SK-MEL-5 (cell line): ENCODE measurements around the gene RAC2. TPM values are rescaled to one million over a fixed set of nuclear protein-coding genes. Genes with fewer than 3 reads are reported as not detected.

Source experiments
- DNase-seq: peaks from one replicate; pipeline ENCODE4 v3.0.0-alpha.2; 2016; ENCODE audit warnings: low read depth, low spot score
- in situ Hi-C: cut with HindIII; loops from 2 replicates; pipeline ENCODE4 v1.10.0; 2016; ENCODE audit warnings: low sequenced_read_pairs, high pct_unique_total_duplicates, low pct_unique_long_range_greater_than_20kb
- polyA plus RNA-seq, 2 experiments: library from polyadenylated mRNA; depleted of rRNA; stranded (reverse); fragments of >200 nt; gene quantifications; 2 replicates each; pipeline ENCODE4 v1.2.3, GENCODE V29; 2015
- total RNA-seq: library from RNA; depleted of rRNA; stranded (reverse); fragments of >200 nt; shearing (Covaris generic); gene quantifications from 2 replicates; pipeline ENCODE4 v1.2.3, GENCODE V29; 2014; rRNA removed

Gene RAC2
- total RNA-seq, result not detected in 2 replicates
- 0.14 TPM in 1 of 2 replicates, not detected in the other for polyA plus RNA-seq (2015; cell fraction: cytosol; rRNA removed)
- polyA plus RNA-seq (2015; cell fraction: nucleus; rRNA removed), result not detected in 2 replicates

DNA sequence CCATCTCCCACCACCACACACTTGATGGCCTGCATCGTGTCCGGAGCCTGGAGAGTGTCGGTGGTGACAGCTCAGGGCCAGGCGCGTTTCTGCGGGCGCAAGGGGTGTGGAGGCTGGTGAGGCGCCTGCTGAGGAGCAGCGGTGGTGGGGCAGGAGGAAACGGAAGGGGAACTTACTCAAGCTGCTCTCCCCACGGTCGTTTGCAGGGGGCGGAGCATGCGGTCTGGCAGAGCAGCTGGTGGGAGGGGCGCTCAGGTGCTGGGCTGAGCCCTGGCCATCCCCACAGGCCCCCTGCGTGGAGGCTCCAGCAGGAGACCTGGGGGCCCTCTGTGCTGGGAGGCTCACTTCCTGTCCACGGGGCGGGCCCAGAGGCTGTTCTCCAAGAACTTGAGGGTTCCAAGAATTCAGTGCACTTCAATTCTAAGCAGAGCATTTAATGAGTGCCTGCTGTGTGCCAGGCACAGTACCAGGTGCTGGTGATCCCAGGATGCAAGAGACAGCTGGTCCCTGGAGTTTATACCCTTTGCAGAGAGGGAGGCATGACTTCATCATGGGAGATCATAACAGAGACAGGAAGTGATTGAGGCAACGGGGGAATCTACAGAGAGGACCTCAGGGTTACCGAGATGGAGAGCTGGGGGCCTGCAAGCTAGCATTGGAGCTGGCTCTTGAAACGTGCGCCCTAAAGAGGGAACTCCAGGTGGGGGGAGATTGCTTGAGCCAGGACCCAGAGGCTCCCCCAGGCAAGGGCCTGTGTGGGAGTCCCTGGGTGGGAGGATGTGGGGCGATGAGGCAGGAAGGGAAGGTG, at the start of gene RAC2:
Gene RAC2, minus strand, starts transcription at position 156 of the 808 bp plus-strand sequence. Its CDS starts 121 bp downstream, at position 35.
- in situ Hi-C loops, result no loop called here
- DNase-seq, result no peak

DNA sequence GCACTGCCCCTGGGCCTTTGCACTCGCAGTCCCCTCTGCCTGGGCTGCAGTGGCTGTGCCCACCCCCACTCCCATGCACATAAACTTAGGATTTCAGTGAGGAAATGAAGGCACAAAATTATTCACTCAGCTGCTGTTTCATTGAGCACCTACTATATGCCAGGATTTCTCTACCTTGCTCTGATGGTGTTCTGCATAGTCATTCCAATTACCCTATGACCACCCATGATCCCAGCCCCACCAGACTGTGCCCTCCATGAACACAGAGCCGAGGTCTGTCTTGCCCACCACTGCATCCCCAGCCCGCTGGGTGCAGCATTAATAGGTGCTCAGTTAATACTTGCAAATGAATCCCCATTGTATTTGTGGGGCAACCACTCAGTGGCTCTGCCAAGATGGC, 49.1 kb upstream of the RAC2 start:
- no peak for DNase-seq
- in situ Hi-C loops, result no loop called here

DNA sequence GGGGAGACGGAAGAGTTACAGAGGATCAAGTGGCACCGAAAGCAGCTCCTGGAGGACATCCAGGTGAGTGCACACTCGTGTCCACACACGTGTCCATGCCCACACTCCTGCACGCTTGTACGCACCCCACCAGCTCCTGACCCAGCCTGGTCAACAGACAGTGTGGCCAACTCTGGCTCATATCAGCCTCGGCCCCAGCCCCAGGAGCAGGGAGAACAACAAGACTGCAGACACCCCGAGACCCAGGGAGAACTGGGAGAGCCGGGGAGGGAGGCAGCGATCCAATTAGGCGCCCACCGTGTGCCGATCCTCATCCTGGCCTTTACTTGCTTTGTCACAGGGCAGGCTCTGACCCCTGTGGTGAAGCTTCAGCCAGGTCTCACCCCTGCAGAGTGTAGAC, 48.6 kb upstream of the RAC2 start:
- DNase-seq, result no peak
- in situ Hi-C loops, result no loop called here

DNA sequence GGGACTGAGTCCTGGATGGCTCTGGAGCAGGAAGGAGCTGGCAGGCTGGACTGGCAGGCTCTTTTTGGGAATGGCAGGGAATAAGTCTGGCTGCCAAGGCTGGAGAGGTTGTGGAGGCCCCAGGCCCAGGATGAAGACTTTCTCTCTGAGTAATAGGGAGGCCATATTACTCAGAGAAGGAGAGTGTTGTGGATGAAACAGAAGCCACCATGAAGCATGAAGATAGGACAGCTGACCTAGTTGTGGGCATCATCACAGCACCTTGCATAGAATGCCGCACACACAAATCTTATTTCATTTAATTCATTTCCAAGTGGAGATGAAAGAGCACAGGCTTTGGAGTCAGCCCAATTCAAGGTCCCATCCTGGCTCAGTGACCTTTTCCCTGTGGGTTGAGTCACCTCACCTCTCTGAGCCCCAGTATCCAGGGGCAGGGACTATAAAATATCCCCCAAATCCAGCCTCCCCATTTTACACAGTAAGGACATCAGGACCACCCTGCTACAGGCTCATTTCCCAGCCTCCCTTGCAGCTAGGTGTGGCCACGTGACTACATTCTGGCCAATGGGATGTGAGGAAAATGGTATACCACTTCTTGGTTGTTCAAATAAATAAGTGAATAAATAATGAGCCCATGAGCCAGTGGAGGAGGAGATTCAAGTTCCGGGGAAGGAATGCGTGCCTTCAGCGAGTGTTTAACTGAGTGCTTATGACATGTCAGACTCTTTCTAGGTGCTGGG, 47.7 kb upstream of the RAC2 start:
- no peak for DNase-seq
- in situ Hi-C loops, result no loop called here

DNA sequence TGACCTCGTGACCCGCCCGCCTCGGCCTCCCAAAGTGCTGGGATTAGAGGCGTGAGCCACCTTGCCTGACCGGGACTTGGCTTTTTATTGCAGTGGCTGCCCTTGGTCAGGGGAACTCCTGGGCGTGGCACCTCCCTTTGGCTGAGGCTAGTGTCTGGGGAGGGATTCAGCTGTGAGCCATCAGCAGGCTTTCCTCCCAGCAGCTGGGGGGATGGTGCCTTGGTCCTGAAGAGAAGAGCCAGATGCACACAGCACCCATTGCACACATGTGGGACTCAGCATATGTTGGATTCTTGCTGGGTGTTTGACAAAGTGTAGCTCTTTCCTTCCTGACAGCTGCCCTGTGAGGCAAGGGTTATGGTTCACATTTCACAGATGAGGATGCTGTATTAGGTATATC, 46.7 kb upstream of the RAC2 start:
- in situ Hi-C loops, result no loop called here
- no peak for DNase-seq

DNA sequence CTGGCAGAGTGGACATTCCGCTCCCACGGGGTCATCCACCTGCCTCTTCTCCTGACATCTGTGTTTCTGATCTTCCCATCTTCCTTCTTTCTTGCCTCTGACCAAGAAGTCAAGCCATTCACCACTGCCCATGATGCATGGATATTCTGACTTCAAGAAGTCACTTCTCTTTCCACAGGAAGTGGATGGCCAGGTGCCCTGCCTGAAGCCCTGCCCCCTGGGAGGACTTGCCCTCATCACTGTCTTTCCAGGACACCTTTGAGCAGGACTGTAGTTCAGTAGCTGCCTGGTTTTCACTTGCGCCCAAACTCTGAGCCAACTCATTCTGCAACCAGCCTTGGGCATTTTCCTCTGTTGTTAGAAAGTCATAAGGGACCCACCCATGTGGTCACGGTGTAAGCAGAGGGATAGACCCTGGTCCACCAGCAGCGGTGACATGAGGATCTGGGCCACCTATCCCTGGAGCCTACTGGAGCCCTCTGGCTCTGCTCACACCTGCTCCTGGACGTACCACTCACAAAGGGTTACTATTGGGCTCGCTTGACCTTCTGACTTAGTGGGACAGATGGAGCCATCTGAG, 45.2 kb upstream of the RAC2 start:
- in situ Hi-C loops, result no loop called here
- DNase-seq, result no peak

DNA sequence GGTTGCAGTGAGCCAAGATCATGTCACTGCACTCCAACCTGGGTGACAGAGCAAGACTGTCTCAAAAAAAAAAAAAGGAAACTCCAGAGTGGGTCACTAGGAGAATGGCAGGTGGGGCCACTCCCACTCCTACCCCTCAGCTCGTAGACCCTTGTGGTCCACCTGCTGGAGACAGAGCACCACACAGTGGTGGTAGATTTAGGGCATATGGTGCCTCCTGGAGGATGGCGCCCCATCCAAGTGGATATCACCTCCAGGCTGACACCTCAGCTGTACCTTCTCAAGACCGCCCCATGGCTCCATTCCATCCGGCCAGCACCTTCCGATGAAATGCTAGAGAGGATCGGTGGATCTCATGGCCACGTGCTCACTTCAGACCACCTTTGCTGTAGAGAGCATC, 44.5 kb upstream of the RAC2 start:
- DNase-seq, result no peak
- in situ Hi-C loops, result no loop called here

DNA sequence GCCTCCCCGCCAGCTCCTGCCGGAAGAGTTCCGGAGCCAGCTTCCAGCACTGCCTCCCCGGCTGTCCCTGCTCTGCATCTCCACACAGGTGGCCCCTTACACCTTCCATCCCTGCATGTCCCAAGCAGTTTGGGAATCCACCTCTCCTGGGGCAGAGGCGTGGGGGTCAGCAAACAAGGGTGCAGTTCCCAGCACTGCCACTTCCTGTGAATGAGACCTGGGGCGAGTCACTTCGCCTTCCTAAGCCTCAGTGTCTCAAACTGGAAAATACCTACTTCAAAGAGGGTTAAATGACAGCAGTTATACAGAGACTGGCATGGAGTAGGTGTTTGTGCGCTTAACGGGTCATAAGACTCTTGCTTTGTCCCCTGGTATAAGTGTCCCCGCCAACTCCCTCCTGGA, 43.5 kb upstream of the RAC2 start:
- DNase-seq, result no peak
- in situ Hi-C loops, result no loop called here

DNA sequence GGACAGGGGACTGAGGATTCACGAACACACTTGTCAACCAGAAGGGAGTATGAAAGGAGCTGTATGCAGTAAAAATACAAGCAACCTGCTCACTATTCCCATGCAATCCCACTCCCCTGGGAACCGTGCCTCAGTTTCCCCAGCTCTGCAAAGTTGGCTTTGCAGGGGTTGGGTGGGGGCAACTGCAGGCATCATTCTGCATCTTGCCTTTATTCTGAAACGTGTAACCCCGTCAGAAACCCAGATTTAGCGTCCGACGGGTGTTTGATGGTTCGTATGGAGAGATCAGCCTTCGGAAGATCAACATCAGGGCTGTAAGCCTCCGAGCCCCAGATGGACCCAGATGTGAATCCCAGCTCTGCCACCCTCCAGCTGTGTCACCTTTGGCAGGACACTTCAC, 41.9 kb upstream of the RAC2 start:
- DNase-seq, result no peak
- in situ Hi-C loops, result no loop called here

DNA sequence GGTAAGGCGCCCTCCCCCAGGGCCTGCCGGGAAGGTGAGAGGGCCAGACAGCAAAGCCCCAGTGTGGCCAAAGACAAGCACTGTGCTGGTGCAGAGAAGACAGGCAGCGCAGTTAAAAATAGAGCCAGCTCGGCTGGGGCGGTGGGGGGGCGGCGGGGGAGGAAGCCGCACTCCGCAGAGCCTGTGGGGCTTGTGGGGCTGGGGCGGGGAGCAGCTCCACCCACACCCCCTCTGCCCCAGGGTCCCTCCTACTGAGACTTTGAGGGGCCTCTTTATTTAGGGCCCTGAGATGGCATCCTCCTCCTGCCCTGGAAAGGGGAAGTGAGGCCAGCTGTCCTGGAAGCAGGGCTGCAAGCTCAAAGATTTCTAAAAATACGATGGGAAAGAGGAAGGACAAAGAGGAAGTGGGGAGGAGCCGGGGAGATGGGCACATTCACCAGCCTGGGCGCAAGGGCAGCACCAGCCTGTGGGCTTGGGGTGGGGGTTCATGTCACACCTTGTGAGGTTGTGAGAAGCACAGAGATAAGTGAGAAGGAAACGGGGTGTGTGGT, 40.8 kb upstream of the RAC2 start:
- in situ Hi-C loops, result no loop called here
- DNase-seq, result no peak

DNA sequence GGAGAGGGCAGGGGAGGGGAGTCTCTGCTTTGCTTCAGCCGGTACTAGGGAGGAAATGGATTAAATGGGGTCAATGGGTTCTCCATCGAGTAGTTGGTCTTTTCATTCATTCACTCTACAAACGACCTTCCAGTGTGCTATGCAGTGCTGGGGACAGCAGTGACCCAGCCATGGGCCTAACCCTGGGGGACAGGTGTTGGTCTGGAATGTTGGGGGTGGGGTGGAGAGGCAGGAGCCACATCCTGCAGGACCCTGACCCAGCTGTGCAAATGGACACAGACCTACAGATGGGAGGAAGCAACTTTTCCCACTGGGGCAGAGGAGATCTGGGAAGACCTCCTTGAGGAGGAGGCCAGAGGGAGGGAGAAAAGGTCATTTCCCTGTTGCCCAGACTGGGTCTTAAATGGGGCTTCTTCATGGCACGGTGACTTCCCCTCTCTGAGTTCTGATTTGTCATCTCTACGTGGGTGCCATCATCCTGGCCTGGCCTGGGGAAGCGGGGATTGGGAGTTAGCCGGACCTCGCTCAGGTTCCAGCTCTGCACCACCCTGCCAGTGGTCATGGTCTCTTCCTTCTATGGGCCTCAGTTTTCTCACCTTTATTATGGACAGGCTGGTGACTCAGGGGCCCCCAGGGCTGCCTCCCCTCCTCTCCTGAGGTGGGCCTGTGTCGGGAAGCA, 40.2 kb upstream of the RAC2 start:
- DNase-seq, result no peak
- in situ Hi-C loops, result no loop called here

DNA sequence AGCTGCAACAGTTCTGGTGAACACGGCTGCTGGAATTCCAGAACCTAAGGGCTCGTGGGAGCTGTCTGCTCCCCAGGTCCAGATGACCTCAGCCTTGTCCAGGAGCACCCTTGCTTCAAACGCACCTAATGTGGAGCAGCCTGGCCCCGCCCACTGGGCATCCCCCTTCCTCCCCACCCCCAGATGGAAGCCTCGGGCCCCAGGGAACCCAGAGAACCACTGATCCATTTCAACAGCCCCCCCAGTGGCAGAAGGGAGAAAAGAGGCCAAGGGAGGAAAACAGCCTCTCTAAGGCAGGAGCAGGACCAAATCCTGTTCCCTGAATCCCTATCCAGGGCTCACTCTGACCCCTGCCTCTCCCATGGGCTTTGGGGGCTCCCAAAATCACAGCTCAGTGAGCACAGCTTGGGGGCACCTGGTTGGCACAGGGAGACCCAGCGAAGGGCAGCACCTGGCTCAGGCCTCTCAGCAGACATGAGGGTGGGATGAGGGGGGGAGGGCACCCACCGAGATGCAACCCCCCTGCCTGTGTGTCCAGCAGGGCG, 39.4 kb upstream of the RAC2 start:
- DNase-seq, result no peak
- in situ Hi-C loops, result no loop called here

DNA sequence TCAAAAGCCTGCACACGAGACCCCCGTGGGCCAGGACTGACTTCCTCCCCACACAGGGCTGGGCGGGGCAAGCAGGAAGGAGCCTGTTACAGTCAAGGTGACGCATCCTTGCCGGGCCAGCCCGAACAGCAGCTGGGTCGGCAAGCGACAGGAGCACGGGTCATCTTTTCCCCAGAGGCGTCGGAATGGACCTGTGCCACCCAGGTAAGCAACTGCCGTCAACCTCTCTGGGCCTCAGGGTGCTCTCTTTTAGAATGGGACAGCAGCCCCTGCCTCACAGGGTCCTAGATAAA, 38.3 kb upstream of the RAC2 start, which contains the start of gene CYTH4:
Gene CYTH4, plus strand, starts transcription at position 124 of the 293 bp plus-strand sequence. Its CDS starts 62 bp downstream, at position 186.
- no peak for DNase-seq
- in situ Hi-C loops, result no loop called here

DNA sequence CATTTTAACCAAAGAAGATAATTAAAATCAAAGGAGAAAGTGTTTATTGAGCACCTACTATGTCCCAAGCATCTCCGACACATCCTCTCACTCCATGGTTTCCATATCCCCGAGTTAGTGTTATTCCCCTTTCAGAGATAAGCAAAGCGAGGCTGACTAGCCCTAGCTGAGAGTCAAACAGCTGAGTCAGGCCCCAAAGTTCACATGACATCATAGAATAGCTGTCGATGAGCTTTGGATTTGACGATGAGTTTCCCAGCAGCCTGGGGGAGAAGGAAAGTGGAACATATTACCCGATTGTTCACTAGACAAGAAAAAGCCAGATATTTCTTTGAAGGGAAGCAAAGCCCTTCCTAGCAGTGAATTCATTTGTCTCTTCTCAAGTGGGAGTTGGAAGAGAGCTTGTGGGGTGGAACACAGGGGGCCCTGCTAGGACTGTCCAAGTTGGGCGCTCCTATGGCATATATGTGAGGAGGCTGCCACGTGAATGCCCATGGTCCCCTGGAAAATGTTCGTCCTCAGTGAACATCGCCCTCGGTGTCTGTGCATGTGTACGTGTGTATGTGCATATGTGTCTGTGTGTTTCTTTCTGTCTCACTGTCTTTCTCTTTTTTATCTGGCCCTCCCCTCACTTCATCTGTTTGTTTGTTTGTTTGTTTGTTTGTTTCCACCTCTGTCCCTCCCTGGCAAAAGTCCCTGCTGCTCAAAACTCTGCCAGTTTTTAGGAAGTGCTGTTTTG, 37.7 kb upstream of the RAC2 start:
- no peak for DNase-seq

DNA sequence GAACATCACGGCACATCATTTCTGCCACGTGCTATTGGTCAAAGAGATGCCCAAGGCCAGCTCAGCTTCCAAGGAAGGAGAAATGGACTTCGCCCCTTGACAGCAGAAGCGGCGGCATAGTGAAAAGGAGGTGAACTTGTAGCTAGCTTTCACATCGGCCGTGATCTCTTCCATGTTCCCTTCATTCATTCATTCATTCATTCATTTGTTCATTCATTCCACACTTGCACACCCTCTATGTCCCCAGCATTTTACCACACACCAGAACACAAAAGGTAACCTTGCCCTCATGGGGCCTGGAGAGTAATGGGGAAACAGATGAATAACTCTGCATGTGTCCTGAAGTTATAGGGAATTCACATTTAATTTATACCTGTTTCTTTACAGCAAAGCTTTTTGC, 37.1 kb upstream of the RAC2 start:
- in situ Hi-C loops, result no loop called here
- DNase-seq, result no peak

More for the DNA sequence above, 37.7 kb upstream of the RAC2 start:
- in situ Hi-C loops, result no loop called here

DNA sequence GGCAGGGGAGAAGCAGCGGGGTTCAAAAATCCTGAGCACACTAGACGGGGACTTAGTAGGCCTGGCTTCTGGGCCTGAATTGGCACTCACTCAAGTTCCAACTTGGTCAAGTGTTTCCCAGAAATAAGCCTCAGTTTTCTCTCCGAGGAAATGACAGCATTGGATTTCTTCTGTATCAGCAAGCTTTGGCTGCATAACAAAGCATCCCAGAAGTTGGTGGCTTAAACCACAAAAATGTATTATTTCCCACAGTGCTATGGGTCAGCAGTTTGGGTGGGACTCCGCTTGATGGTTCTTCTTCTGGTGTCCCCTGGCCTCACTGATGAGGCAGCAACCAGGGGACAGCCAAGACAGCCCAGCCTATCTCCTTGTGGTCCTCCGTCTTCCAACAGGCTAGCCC, 36.6 kb upstream of the RAC2 start:
- in situ Hi-C loops, result no loop called here
- no peak for DNase-seq
